HG03139 (cell line): ENCODE data around the gene MCTP2.
"Not testable (repeated sequence)": the region's sequence is repeated elsewhere in the genome, so short reads cannot be mapped to it uniquely, and the experiment has no call there.

Experiments used
- ATAC-seq: cut with Tn5 transposase; IDR thresholded peaks from one replicate; pipeline ENCODE4 v1.9.1; 2021; ENCODE audit not compliant: unreplicated experiment

The MCTP2 gene

DNA sequence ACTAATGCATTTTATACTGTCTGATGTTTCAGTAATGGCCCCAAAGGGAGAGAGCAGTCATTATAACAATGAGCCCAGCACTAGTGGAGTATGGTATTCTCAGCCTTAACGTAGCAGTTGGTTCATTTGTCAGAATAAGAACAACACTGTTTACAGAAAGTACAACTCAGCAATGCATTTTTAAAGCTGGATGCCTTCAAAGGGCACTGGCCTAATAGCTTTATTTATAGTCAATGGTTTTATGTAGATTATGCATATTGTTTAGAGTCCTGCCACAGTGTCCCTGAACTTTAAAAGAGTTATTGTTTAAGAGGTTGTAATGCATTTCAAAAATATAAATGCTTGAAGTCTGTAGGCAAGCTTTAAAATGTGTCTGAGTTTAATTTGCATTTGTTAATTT, 211.1 kb downstream of the MCTP2 start:
- no peak for ATAC-seq

DNA sequence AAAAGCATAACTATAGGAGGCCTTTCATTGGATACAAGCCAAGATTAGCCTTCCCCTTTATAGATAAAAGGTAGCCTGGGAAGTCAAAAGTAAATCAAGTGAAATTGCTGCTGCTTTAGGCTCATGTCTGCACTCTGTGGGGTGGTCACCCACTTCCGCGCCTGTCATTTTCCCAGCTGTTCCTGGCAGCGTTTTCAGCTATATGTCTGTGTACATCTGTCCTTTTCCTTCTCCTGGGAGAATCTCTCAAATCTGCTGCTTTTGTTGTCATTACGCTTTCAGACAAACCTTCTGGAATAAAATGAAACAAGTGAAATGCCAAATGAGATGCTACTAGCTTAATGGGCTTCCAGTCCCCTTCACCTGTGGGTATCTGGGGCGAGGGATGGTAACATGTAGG, 211.8 kb downstream of the MCTP2 start:
- ATAC-seq: no peak

DNA sequence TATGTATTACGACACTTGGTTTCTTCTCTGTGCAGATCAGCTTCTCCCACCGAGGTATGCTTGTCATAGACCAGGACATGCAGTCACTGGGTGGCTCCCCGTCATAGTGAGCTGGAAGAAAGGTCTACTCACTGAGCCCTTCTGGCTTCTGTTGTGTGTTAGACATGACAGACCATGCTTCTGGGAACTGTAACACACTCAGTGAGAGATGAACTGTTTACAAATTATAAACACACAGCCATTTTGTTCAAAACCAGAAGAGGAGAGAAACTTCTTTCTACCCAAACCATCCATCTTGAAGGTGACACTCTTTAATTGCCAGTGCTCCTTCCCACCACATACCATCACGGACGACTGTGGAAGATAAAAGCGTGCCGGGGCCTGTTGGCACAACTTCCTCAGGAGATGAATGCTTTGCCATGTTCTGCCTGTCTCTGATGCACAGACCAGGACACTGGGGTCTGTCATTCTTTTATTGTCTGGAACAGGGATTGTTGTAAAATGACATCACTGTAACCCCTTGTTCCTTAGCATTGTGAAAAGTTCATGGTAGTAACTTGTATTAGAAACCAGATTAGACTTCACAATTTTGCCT, 214.3 kb downstream of the MCTP2 start:
- no peak for ATAC-seq

DNA sequence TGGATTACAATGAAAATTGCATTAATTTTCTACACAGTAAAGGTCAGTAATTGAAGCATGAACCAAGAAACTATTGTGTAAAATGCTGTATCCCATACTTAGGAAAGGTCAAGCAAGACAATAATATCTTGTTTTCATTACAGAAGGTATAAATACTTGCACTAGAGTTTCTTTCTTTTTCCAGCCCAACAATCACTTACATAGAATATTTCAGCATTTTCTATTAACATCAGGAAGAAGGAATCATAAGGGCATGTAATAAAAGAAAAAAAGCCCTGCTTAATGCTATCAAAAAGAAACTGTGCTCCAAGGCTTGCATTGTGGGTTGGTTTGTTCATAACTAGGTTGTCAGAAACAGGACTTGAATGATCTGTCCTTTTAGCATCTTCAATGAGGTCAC, 215.1 kb downstream of the MCTP2 start:
- no peak for ATAC-seq

GRCh38 chr15:94451466-94451865, 220.1 kb downstream of the MCTP2 start:
- ATAC-seq: no peak

- no peak for ATAC-seq
Measured at GRCh38 chr15:94453227-94453988, 222.0 kb downstream of the MCTP2 start.

DNA sequence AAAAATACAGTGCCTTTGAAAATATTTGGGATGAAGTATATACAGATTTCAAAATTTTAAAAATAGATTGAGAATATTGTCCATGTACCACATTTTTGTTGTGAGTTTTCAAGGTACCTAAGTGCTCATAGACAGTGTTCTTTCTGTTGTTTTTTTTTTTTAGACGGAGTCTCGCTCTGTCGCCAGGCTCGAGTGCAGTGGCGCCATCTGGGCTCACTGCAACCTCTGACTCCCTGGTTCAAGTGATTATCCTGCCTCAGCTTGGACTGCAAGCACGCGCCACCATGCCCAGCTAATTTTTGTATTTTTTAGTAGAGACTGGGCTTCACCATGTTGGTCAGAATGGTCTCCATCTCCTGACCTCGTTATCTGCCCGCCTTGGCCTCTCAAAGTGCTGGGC, 223.9 kb downstream of the MCTP2 start:
- no peak for ATAC-seq

- ATAC-seq: no peak
Measured at GRCh38 chr15:94456226-94456625, 224.9 kb downstream of the MCTP2 start.

DNA sequence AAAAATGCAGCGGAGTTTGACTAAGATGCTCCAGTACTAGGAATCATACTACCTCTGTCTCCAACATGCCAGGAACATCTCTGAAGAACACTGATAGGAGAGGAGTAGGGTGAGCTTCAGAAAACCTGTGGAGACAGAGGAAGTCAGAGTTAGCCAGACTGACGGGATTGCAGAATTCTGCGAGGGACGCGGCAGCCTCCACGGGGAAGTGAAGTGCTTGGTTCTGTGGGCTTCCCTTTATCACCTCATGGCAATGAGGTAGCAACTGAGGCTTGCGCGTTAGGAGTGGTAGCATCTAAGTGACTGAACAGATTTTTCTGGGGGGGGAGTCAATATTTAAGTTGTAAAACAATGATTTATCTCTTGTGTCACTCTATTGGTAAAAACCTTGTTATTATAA, 226.3 kb downstream of the MCTP2 start:
- ATAC-seq: no peak

GRCh38 chr15:94460624-94461023, 229.3 kb downstream of the MCTP2 start:
- ATAC-seq: no peak

GRCh38 chr15:94467034-94467433, 235.7 kb downstream of the MCTP2 start:
- ATAC-seq: no peak

- no peak for ATAC-seq
Measured at GRCh38 chr15:94470492-94470891, 239.1 kb downstream of the MCTP2 start.

GRCh38 chr15:94476686-94477085, 245.3 kb downstream of the MCTP2 start:
- ATAC-seq: no peak

DNA sequence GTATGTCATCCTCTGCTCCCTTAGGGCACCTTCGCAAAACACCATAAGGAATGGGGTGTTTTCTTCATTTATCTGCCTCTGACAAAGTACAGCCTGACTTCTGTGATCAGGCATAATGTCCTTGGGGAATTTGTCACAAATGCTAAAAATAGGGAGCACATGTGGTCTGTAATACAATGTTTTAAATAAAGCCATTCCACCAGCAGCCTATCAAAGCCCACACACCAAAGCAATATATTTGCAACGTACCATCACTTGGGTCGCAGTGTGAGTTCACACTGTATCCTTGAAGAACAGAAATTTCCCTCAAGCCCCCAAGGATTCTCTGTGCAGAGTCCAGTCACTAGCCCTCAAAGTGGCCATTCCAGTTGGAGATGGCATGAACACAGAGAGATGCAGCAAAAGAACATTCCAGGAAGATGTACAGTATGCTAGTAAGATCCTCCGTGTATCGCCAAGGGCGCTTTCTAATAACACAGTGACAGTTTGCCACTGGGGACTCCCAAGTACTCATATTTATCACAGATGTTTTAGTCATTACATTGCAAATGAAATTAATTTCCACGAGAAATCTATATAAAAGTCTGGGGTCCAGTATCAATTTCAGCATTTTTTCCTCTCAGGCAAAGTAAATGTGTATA, 246.7 kb downstream of the MCTP2 start:
- ATAC-seq: no peak

DNA sequence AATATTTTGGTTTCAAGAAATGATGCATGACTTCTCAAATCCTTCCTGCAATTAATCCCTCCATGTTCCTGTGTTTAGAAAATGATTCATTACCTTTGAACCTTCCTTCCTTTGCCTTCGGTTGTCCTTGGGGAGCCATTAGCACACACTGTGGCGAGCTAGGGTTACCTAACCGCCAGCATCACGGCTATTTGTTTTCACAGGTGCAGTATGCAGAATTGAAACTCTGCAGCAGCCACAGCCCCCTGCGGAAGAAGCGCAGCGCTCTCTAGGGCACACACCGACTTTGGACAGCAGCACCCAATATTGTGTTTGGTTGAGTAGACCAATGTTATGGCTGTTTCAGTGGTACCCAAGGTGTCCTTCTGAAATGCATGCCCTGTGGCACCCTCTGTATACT, 247.4 kb downstream of the MCTP2 start:
- ATAC-seq: no peak

GRCh38 chr15:94480289-94480834, 249.0 kb downstream of the MCTP2 start:
- no peak for ATAC-seq

DNA sequence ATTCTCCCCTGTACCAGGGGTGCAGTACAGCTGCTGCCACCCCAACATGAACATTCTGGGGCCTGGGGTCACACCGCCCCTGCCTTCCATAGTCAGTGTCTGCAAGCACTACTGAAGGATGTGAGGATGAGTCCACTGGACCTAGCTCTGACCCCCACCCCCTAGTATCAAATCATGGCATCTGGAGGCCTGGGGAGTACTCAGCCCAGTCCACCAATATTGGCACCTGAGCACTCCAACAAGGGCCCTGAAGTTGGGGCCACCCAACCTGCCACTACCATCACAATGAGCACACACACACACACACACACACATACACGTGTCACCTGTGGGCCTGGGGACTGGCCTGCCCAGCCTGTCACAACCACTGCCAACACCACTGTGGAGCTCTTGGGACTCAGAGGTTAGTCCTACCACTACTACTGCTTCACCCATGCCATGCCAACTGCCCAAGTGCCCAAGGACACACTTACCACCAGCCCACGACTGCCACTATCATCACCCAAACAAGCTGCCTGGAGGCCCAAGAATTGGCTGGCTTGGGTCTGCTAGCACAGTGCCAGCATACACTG, 253.9 kb downstream of the MCTP2 start:
- ATAC-seq: no peak

GRCh38 chr15:94487635-94488034, 256.3 kb downstream of the MCTP2 start:
- no peak for ATAC-seq

DNA sequence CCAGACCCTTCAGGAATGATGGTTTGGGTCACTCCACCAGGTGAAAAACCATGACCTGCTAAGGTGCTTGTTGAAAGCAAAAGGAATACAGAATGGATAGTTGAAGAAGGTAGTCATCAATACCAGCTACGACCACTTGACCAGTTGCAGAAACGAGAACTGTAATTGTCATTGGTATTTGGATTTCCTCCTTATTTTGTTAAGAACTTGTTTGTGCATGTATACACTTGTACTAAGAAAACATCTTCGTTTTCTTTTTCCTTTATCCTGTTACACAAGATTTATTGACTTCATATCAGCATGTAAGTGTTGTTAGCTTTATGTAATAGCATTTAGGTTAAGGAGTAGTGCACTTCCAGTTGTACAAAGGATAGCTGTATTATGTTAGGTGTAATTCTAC, 261.8 kb downstream of the MCTP2 start:
- no peak for ATAC-seq

- ATAC-seq: not testable (repeated sequence)
Measured at GRCh38 chr15:94493586-94493985, 262.2 kb downstream of the MCTP2 start.

- ATAC-seq: no peak
Measured at GRCh38 chr15:94494732-94495131, 263.4 kb downstream of the MCTP2 start.

GRCh38 chr15:94503293-94503692, 271.9 kb downstream of the MCTP2 start:
- no peak for ATAC-seq
